HCT116 (cell line): ENCODE data around the gene CCNB3. TPM values are rescaled to one million over a fixed set of nuclear protein-coding genes. Genes with fewer than 3 reads are reported as not detected.

Source experiments
- ATAC-seq: fragments of 200-7000 bp; cut with Tn5 transposase; 2 replicates; pipeline ENCODE4 v1.9.1; 2020; ENCODE audit warnings: mild to moderate bottlenecking, moderate library complexity
- BruUV-seq: library from RNA; stranded (reverse); fragments of 400-500 nt; replicated peaks from 2 replicates; lab custom pipeline; 2021; lab: Mats Ljungman, UMichigan
- CTCF ChIA-PET: fragments of 300-600 bp; sonication (Branson Sonifier 250); formaldehyde crosslinking; loops from one replicate; lab custom pipeline; 2021; ENCODE audit warnings: antibody characterized with exemption; lab: Charles Lee
- POLR2A ChIA-PET: fragments of 300-600, 350-600 bp; sonication (Branson Sonifier 250); formaldehyde crosslinking; loops from one replicate; lab custom pipeline; 2021; ENCODE audit warnings: antibody characterized with exemption; lab: Charles Lee
- RAD21 ChIA-PET, 2 experiments: fragments of 300-600 bp; sonication (Branson Sonifier 250); formaldehyde crosslinking; loops; one replicate each; lab custom pipeline; 2023; ENCODE audit warnings: low total read pairs in 2 of 2; ENCODE audit not compliant: uncharacterized antibody in 2 of 2, unreplicated experiment in 2 of 2, low non-redundant PET in 1 of 2; lab: Charles Lee
- DNase-seq: peaks from one replicate; pipeline ENCODE4 v3.0.0-alpha.2; 2010; ENCODE audit warnings: low read depth, low spot score
- H2AFZ ChIP-seq: fragments of 200-600 bp; shearing (Covaris generic), sonication (generic); 2 replicates; pipeline ENCODE4 v1.6.1; 2017; ENCODE audit warnings: low read depth, mixed run types, mixed read lengths, antibody characterized with exemption, low read length; ENCODE audit not compliant: poor library complexity, severe bottlenecking
- H3K27ac ChIP-seq: 2 replicates; pipeline ENCODE4 v1.5.1; 2012; ENCODE audit warnings: low read depth, low read length
- H3K27me3 ChIP-seq: fragments of 200-600 bp; sonication (generic); 2 replicates; pipeline ENCODE4 v1.6.1; 2016; ENCODE audit warnings: mixed run types, low read length, mixed read lengths; ENCODE audit not compliant: insufficient read depth
- H3K36me3 ChIP-seq, 2 experiments: fragments of 200-500 bp in 1 of 2; fragments of 200-600 bp in 1 of 2; sonication (Bioruptor generic) in 1 of 2; sonication (generic) in 1 of 2; 2 replicates each; pipeline versions ENCODE4 v1.5.1 to v1.6.1; 2014 to 2016; ENCODE audit warnings: low read length in 2 of 2, inconsistent platforms in 1 of 2, mixed read lengths in 1 of 2, mixed run types in 1 of 2; ENCODE audit not compliant: insufficient read depth in 2 of 2, control insufficient read depth in 1 of 2
- H3K4me1 ChIP-seq, 2 experiments: fragments of 200-600 bp in 1 of 2; sonication (generic) in 1 of 2; 2 replicates each; pipeline versions ENCODE4 v1.5.1 to v1.6.1; 2012 to 2017; ENCODE audit warnings: low read length in 2 of 2, inconsistent platforms in 1 of 2, mild to moderate bottlenecking in 1 of 2, mixed read lengths in 1 of 2, mixed run types in 1 of 2, moderate library complexity in 1 of 2; ENCODE audit not compliant: insufficient read depth in 2 of 2, control insufficient read depth in 1 of 2
- H3K4me2 ChIP-seq: fragments of 200-600 bp; sonication (generic); 2 replicates; pipeline ENCODE4 v1.6.1; 2017; ENCODE audit warnings: mixed run types, low read length, mixed read lengths
- H3K4me3 ChIP-seq, 2 experiments: fragments of 200-600 bp in 1 of 2; sonication (generic) in 1 of 2; replicated peaks in 1 of 2; 2 replicates each; pipeline ENCODE4 v1.5.1; 2011 to 2016; ENCODE audit warnings: low read length in 2 of 2, control low read depth in 1 of 2, low read depth in 1 of 2, mild to moderate bottlenecking in 1 of 2, mixed read lengths in 1 of 2, mixed run types in 1 of 2
- H3K79me2 ChIP-seq: fragments of 200-600 bp; sonication (generic); 2 replicates; pipeline ENCODE4 v1.6.1; 2017; ENCODE audit warnings: mild to moderate bottlenecking, mixed run types, low read length, moderate library complexity, mixed read lengths; ENCODE audit not compliant: insufficient read depth
- H3K9ac ChIP-seq: fragments of 200-600 bp; sonication (generic); 2 replicates; pipeline ENCODE4 v1.6.1; 2016; ENCODE audit warnings: low read length, mixed read lengths
- H3K9me2 ChIP-seq: fragments of 200-600 bp; sonication (generic), shearing (Covaris generic); 2 replicates; pipeline ENCODE4 v1.6.1; 2017; ENCODE audit warnings: mixed run types, mild to moderate bottlenecking, moderate library complexity; ENCODE audit not compliant: insufficient read depth
- H3K9me3 ChIP-seq, 2 experiments: fragments of 200-500 bp in 1 of 2; fragments of 200-600 bp in 1 of 2; sonication (Bioruptor generic) in 1 of 2; sonication (generic) in 1 of 2; 2 replicates each; pipeline ENCODE4 v1.6.1; 2014 to 2017; ENCODE audit warnings: low read length in 2 of 2, mixed read lengths in 2 of 2, inconsistent platforms in 1 of 2, low read depth in 1 of 2, mild to moderate bottlenecking in 1 of 2, mixed run types in 1 of 2, moderate library complexity in 1 of 2; ENCODE audit not compliant: control insufficient read depth in 1 of 2, insufficient read depth in 1 of 2
- H4K20me1 ChIP-seq: fragments of 200-600 bp; sonication (generic), shearing (Covaris generic); 2 replicates; pipeline ENCODE4 v1.6.1; 2017; ENCODE audit warnings: mixed run types, mild to moderate bottlenecking, moderate library complexity; ENCODE audit not compliant: insufficient read depth
- CBX3 ChIP-seq: IDR thresholded peaks from 2 replicates; pipeline ENCODE4 v1.6.1; 2012; ENCODE audit warnings: low read depth
- CEBPB ChIP-seq: IDR thresholded peaks from 2 replicates; pipeline ENCODE4 v1.6.1; 2012; ENCODE audit warnings: low read depth
- EGR1 ChIP-seq: IDR thresholded peaks from 2 replicates; pipeline ENCODE4 v1.6.1; 2012; ENCODE audit warnings: low read depth
- ELF1 ChIP-seq: IDR thresholded peaks from 2 replicates; pipeline ENCODE4 v1.6.1; 2012; ENCODE audit warnings: low read depth, borderline replicate concordance
- EZH2 ChIP-seq: fragments of 200-600 bp; sonication (generic); IDR thresholded peaks from 2 replicates; pipeline ENCODE4 v1.6.1; 2017; ENCODE audit warnings: antibody characterized with exemption, mixed run types
- JUND ChIP-seq: IDR thresholded peaks from 2 replicates; pipeline ENCODE4 v1.6.1; 2012
- POLR2A ChIP-seq: IDR thresholded peaks from 2 replicates; pipeline ENCODE4 v1.7.0; 2011; ENCODE audit warnings: borderline replicate concordance; ENCODE audit not compliant: insufficient read depth, insufficient read length; ENCODE audit errors: extremely low read depth
- SIN3A ChIP-seq: IDR thresholded peaks from 2 replicates; pipeline ENCODE4 v1.6.1; 2012; ENCODE audit warnings: low read depth
- SP1 ChIP-seq: IDR thresholded peaks from 2 replicates; pipeline ENCODE4 v1.6.1; 2012; ENCODE audit warnings: low read depth
- YY1 ChIP-seq: IDR thresholded peaks from 2 replicates; pipeline ENCODE4 v1.6.1; 2011; ENCODE audit warnings: low read length, low read depth, moderate library complexity, mild to moderate bottlenecking; ENCODE audit not compliant: insufficient replicate concordance; ENCODE audit errors: extremely low read depth
- ZFX ChIP-seq: fragments of 450-650 bp; IDR thresholded peaks from 2 replicates; pipeline ENCODE4 v1.6.1; 2017
- ZNF274 ChIP-seq: fragments of 200-500 bp; sonication (Bioruptor generic); IDR thresholded peaks from 2 replicates; pipeline ENCODE4 v1.6.1; 2014; ENCODE audit warnings: mild to moderate bottlenecking, low read depth, low read length, inconsistent platforms
- intact Hi-C: fragments of 100-400 bp; cut with micrococcal nuclease; formaldehyde crosslinking; loops from 2 replicates; pipeline ENCODE4 v1.10.0; 2022
- total RNA-seq: library from RNA; stranded (reverse); gene quantifications from one replicate; pipeline ENCODE4 v1.2.1, GENCODE V29; 2021; ENCODE audit not compliant: unreplicated experiment
- TF ChIP-seq, protein P1 (sequence below): IDR thresholded peaks from 2 replicates; pipeline ENCODE4 v1.6.1; 2011; ENCODE audit warnings: mild to moderate bottlenecking, low read length, moderate library complexity; ENCODE audit not compliant: insufficient replicate concordance; ENCODE audit errors: extremely low read depth
- TF ChIP-seq, protein P2 (sequence below): IDR thresholded peaks from 2 replicates; pipeline ENCODE4 v1.6.1; 2012
- TF ChIP-seq, protein P3 (sequence below): IDR thresholded peaks from 2 replicates; pipeline ENCODE4 v1.6.1; 2012; ENCODE audit warnings: low read depth

Gene CCNB3
- total RNA-seq, 1 experiment from 2014 or later = 2.9 TPM

DNA sequence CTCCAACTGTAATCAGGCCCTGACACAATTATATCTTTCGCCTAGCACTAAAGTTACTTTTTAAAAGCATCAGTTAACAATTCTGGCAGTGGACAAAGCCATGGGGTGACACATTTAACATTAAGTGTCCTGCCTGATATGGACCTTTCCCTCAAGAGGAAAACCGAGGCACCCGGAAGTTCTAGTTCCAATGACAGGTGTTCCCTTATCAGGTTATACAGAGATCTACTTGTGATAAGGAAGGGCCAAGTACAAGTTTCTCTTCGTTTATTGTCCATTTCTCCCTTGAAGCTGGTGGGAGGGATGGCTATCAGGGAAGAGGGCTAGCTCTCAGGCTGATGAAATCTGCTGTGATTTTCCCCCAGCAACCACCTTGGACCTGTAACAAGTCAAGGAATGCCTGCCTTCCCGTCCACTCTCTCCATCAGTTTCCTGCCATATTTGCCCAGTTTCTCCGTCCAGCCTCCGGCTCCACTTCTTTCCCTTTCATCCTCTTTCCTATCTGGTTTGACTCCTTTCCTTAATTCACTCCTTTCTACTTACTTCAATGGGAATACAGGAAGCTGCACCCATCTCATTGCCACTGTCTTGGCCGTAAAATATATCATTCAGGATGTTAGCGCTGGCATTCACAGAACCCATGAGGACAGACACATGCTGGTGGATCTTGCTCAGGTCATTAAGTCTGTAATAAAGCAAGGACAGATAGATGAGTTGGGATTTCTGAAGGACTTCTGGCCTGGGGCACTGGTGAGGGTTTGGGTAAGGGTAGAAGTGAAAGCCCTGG, 171.1 kb downstream of the CCNB3 start:
- Histone ChIP-seq H4K20me1 (no peaks in the 10 kb centered on the region), H3K27me3 (no peaks in the 10 kb centered on the region), H3K9me3 (no peaks in the 10 kb centered on the region), H3K4me2 (no peak overlapping the region), H3K9ac (no peak overlapping the region), H3K4me1 (no peaks in the 10 kb centered on the region), H3K9me2 (no peaks in the 10 kb centered on the region), H3K79me2 (no peaks in the 10 kb centered on the region), H3K36me3 (no peaks in the 10 kb centered on the region)
- ChIA-PET RAD21 (no interaction called here), POLR2A (no interaction called here)
- intact Hi-C loops = no loop called here
- TF ChIP-seq CBX3 = no peak
- no peak for TF ChIP-seq CEBPB
- no peak for TF ChIP-seq SP1
- TF ChIP-seq EGR1 = no peak
- TF ChIP-seq ZFX = no peak
- TF ChIP-seq, all 23 proteins: peak for 0
- DNase-seq (no peak), ATAC-seq (no peak)
- CTCF ChIA-PET = no interaction called here
- H3K27ac ChIP-seq = no peak overlapping the region
- H2AFZ ChIP-seq = no peak overlapping the region
- BruUV-seq = no TSS peak
- no peak overlapping the region for H3K4me3 ChIP-seq

DNA sequence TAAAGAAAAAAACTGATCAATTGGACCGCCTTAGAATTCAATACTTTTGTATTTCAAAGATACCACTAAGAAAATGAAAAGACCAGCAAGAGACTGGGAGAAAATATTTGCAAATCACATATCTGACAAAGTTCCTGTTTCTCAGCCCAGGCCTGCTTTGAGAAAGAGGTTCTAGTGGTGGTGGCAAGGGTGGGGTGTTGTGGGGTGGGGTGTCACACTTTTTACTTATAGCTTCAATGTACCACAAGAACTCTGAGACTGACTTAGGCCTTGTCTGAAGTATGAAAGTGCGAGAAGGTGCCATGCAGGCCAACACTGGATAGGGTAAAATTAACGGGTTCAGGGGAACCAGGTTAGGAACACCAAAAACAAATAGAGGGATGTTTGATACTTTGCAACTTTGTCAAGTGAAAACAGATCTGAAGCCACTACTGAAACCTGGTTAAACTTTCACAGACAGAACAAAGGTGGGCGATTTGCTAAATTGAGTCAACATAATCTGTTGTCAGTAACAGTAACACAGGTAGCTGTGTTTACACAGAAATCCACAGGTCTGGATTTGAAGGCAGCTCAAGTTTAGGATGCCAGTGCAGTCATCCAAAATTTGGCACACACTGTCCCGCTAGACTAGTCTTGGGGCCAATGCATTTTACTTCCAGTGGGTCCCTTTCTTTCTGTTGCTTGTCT, 177.3 kb downstream of the CCNB3 start:
- Histone ChIP-seq H3K9me2 (no peaks in the 10 kb centered on the region), H3K79me2 (no peaks in the 10 kb centered on the region), H3K36me3 (no peaks in the 10 kb centered on the region), H3K4me2 (no peak overlapping the region), H3K4me3 (no peak overlapping the region), H3K9ac (no peak overlapping the region), H4K20me1 (no peaks in the 10 kb centered on the region), H3K27me3 (peaks cover 5% of the 10 kb centered on the region; the same call in 1 of the 2 replicates), H3K4me1 (no peaks in the 10 kb centered on the region), H3K9me3 (no peaks in the 10 kb centered on the region), H3K27ac (no peak overlapping the region), H2AFZ (no peak overlapping the region)
- CTCF ChIA-PET = no interaction called here
- POLR2A ChIA-PET = no interaction called here
- DNase-seq (no peak), ATAC-seq (no peak)
- RAD21 ChIA-PET = no interaction called here
- intact Hi-C loops = no loop called here
- no TSS peak for BruUV-seq
- TF ChIP-seq YY1 (no peak), JUND (no peak), ZNF274 (no peak), POLR2A (no peak), CBX3 (no peak), EZH2 (no peak), ZFX (no peak), ELF1 (no peak), SIN3A (no peak)
- TF ChIP-seq, protein P1, sequence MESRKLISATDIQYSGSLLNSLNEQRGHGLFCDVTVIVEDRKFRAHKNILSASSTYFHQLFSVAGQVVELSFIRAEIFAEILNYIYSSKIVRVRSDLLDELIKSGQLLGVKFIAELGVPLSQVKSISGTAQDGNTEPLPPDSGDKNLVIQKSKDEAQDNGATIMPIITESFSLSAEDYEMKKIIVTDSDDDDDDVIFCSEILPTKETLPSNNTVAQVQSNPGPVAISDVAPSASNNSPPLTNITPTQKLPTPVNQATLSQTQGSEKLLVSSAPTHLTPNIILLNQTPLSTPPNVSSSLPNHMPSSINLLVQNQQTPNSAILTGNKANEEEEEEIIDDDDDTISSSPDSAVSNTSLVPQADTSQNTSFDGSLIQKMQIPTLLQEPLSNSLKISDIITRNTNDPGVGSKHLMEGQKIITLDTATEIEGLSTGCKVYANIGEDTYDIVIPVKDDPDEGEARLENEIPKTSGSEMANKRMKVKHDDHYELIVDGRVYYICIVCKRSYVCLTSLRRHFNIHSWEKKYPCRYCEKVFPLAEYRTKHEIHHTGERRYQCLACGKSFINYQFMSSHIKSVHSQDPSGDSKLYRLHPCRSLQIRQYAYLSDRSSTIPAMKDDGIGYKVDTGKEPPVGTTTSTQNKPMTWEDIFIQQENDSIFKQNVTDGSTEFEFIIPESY = no peak
- TF ChIP-seq, protein P2, sequence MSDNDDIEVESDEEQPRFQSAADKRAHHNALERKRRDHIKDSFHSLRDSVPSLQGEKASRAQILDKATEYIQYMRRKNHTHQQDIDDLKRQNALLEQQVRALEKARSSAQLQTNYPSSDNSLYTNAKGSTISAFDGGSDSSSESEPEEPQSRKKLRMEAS = no peak
- TF ChIP-seq, protein P3, sequence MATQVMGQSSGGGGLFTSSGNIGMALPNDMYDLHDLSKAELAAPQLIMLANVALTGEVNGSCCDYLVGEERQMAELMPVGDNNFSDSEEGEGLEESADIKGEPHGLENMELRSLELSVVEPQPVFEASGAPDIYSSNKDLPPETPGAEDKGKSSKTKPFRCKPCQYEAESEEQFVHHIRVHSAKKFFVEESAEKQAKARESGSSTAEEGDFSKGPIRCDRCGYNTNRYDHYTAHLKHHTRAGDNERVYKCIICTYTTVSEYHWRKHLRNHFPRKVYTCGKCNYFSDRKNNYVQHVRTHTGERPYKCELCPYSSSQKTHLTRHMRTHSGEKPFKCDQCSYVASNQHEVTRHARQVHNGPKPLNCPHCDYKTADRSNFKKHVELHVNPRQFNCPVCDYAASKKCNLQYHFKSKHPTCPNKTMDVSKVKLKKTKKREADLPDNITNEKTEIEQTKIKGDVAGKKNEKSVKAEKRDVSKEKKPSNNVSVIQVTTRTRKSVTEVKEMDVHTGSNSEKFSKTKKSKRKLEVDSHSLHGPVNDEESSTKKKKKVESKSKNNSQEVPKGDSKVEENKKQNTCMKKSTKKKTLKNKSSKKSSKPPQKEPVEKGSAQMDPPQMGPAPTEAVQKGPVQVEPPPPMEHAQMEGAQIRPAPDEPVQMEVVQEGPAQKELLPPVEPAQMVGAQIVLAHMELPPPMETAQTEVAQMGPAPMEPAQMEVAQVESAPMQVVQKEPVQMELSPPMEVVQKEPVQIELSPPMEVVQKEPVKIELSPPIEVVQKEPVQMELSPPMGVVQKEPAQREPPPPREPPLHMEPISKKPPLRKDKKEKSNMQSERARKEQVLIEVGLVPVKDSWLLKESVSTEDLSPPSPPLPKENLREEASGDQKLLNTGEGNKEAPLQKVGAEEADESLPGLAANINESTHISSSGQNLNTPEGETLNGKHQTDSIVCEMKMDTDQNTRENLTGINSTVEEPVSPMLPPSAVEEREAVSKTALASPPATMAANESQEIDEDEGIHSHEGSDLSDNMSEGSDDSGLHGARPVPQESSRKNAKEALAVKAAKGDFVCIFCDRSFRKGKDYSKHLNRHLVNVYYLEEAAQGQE = no peak
